GM19455 (cell line): Measurements from ENCODE around the gene PHACTR1.

Source experiments
- ATAC-seq: cut with Tn5 transposase; IDR thresholded peaks from one replicate; pipeline ENCODE4 v1.9.1; 2021; ENCODE audit not compliant: unreplicated experiment

The PHACTR1 gene

DNA sequence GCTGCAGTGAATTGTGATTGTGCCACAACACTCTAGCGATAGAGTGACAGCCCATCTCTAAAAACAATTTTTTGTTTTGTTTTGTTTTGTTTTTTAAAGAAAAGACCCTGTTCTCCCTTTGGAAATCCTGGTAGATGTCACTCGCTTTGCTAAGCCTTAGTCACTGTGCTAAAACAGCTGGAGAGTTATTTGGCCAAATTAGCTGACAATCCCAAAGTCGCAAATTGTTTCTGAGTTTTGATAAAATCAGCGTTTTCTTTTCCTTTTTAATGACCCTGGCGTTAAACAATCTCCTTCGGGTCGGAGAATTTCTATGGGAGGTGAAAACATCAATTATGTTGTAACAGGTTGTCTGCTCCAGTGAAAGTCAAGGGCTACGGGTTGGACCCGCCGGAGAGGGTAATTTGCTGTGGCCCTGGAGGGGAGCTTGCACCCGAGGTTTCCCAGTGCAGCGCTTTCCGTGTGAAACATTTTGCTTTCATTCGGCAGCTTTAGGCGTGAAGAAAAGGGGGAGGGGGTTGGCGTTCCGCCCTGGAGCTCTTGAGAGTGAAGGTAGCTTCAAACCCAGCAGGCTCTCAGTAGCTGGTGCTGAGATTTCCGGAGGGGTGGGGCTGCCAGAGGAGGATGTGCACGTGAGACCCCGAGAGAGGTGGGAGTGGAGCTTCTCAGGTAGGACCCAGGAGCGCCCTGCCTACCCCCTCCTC is 296.6 kb downstream of the PHACTR1 start:
- no peak for ATAC-seq

DNA sequence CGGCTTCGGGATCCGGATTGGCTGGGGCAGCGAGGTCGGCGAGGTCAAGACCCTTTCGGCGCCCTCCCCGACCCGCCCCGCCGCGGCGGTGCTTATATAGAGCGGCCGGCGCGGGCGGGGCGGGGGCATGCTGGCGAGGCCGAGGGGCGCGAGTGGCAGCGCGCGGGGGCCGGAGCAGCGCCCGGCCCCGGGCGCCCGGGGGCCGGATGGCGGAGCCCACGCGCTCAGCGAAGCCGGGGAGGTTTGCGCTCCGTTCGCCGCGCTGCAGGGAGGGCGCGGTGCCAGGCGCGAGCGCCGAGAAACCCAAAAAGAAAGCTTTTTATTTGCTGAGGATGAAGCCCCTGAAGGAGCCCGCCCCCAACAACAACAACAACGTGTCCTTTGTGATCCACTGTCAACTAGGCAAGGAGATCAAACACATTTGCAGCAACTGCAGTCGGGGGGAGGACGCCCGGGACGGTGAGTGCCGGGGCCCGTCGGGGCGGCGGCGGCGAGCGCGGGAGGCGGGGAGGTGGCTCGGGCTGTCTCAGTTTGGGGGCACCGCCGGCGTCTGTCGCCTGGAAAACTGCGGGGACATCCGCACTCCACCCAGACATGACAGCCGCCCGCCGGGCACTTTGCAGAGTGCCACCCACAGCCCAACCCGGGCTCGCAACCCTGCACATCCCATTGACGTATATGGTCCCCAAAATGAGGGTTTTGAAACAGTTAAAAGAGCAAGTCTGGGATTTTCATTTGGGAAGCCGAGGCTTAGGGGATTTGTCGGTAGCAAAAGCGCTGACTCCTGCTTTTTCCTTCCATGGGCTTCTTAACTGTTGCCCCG is 297.3 kb downstream of the PHACTR1 start:
- no peak for ATAC-seq

DNA sequence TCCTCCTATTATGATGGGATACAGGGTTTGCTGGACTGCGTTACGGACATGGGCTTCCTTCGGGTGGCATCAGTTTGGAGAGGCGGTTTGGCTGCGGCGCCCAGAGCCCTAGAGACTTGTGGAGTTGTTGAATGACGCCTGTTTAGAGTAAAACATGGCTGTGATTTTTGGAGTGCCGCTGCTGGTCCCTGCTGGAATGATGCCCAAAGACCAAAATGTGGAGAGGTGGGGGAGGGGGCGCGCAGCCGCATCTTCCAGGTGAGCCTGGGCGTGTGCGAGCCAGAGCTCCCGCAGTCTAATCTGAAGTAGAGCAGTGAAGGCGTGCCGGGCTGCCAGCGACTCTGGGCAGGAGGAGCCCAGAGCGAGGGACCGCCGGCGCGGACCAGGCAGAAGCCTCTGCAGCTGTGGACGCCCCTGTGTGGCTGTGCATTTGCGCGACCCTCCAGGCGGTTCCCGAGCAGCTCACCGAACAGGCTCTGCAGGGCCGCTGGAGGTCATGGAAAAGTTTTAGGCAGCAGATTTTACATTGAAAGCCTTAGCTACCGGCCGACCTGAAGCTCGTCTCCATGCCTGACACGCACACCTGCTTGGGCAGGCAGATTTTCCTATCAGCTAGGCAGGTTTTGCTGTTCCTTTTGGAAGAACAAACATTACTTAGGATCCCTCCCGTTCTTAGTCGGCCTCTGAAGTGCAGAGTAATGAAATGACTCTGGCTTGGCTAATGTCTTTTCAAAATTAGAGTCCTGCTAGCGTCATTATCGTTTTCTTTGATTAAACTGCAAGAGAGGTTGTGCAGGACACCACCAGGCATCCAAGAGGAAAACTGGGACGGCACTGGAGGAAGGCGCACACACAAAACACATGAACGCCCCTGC is 298.2 kb downstream of the PHACTR1 start:
- no peak for ATAC-seq

DNA sequence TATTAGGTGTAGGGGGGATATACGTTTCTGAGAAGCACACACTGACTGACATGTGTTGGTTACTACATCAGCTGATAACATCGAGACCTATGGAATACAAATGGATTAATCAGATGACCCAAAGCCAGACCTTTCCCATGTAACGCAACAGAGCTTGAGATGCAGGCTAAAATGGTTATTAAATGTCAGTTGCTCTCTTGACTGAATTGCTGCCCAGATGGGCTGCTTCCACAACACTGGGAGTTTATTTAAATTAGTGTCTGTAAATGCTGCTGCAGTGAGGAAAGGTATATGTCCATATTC is 298.8 kb downstream of the PHACTR1 start:
- no peak for ATAC-seq

DNA sequence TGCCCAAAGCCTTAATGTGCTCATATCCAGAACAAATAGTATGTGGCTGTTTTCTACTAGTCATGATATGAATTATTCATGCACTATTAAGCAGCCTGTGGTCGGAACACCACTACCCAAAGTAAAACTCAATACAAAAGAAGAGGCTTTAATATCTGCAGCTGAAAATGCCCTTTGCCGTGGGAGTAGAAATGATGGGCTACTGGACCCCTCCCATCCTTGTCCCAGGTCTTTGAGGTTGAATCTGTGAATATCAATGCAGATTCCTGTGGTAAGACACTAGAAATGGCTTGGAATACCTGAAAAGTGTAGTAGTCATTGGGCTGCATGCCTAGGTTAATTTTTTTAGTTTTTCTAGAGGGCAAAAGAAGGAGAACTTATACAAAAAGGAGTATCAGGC is 308.0 kb downstream of the PHACTR1 start:
- no peak for ATAC-seq

DNA sequence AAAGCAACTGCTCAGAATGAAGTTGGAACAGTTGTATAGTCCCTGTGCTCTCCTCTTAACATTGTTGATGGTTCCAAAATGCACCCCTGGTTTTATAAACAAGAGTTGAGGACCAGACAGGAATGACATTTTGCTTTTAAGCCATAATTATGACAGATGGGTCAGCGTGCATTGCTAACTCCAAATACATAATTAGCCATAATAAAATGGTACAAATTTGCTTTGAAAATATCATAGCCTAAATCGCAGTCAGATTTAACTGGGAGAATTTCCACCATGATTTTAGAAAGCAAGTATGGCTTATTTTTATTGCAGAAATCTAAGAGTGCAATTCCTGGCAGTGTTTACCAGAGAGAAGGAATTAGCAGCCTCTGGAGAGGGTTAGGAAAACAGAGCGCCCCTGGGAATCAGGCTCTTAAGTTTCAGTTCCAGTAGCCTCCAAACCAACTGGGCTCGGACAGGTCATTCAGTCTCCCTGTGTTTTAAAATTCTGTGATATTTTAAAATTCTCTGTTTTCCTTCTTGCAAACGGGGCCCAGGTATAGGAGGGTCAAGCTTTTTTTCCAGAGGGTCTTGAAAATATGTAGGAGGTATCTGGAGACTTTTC is 309.4 kb downstream of the PHACTR1 start:
- no peak for ATAC-seq

DNA sequence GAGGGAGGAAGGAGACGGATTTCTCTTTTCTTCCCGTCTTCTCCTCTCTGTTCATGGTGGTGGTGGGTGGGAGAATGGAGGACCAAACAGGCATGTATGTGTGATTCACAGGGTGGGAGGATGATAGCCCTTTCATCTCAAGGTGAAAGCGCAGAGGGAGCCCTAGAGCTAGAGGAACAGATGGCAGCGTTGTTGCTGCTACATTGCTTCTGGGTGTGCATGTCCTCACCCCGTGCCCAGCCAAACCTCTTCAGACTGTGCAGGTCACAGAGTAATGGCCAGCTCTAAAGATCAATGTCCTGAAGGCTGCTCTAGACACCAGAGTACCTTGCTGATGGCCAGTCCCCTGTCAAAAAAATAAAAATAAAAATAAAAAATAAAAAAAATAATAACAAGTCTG is 310.0 kb downstream of the PHACTR1 start:
- no peak for ATAC-seq

DNA sequence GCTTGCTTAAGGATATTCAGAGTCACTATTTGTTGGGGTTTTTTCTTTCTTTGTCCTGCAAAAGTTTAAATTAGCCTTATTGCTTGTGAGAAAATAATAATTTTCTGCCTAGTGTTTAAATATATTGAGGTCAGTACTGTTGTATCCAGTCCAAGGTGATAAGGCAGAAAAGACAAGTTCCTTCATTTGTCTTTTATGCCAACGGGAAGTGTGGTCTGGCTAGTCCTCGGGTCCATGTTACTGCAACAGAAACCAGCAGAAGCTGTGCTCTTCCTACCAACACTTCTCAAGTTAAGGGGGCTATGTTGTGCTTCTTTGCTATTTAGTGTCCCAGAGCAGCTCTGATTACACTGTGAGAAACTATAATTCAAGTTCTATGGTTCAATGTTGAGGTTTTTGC is 310.6 kb downstream of the PHACTR1 start:
- ATAC-seq, result no peak

DNA sequence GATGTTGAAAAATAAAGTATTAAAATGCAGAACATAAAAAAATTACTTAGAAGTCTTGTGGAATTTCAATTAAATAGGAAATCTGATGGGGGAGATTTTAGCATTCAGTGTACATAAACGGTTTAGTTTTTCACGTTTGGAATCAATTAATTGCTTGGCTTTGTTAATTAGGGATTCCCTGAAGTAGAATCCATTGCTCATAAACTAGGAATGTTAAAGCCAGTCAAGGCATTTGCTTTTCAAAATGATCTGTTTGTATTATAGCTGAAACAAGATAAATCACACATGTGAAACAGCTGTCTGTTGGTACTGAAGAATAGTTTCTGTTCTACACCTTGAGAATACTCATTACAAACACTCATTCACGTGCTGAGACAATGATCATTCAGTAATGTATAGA is 313.8 kb downstream of the PHACTR1 start:
- no peak for ATAC-seq

DNA sequence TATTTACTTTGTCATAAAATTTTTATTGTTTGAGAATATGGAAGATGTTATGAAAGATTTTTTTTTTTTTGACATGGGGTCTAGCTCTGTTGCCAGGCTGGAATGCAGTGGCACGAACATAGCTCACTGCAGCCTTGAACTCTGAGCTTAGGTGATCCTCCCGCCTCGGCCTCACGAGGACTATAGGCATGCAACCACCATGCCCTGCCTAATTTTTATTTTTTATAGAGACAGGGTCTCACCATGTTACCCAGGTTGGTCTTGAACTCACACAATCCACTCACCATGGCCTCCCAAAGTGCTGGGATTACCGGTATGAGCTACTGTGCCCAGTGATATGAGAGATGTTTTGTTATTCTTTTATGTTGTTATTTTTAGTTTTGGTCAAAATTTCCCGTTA is 316.0 kb downstream of the PHACTR1 start:
- no peak for ATAC-seq

DNA sequence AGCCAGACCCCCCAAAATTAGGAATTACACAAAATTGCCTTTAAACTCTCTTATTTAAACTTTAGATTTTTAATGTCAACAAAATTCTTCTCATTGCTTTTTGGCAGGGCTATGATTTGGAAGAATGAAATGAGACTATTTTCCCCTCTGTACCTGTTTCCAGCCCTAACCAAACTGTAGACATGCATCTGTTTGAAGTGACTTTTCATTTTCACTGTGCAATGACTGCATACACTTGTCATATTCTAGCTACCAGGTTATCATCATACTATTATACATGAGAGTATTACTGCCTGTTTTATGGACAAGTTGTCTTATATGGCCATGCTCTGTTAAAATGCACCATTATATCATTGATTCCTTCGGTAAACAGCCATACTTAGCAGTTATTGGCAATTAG is 316.6 kb downstream of the PHACTR1 start:
- no peak for ATAC-seq

DNA sequence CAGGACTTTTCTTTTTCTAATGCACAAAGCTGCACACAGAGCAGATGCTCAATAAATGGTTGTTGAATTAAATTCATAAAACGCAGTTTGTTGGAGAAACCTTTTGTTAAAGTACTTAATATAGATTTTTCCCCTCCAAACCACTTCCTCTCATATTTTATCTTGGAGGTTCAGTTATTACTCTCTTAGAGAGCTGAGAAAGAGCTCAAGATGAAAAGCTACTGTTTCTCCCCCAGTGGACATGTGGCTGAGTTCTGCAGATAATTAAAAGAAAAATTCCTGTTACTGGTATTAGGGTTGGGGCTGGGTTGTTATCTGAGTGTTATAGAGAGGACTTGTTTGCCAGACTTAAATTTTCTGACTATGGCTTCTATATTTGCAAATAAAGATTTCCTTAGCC is 317.7 kb downstream of the PHACTR1 start:
- ATAC-seq, result no peak

DNA sequence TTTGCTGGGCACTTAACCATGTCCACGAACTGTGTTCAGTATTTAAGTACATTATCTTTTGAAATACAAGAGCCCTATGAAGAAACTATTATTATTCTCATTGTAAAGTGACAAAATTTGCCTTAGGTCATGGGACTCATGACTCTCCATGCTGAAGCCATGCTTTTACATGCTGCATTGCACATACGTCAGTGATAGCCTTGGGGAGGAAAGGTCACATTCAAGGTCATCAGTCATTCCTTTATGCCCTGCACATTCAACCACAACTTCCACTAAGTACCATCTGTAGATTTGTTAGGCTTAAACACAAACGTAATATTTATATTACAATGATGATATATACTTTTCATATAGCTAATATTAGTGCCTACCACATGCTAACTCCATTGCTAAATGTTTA is 319.0 kb downstream of the PHACTR1 start:
- no peak for ATAC-seq

DNA sequence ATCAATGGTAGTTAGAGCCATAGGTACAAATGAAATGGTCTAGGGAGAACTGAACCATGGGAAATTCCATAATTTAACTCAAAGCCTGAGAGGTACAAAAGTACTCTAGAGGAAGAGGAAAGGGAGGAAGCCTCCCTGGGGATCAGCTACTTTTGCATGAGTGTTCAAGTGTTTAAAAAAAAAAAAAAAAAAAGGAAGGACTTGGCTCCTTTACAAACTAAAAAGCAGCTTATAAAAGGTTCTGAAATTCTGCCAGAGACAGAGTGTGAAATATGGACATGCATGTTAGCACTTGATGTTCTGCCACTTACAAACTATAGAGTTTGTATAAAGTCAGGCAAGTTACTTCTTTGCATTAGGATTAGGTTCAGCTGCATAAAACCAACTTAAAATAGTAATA is 321.7 kb downstream of the PHACTR1 start:
- no peak for ATAC-seq

DNA sequence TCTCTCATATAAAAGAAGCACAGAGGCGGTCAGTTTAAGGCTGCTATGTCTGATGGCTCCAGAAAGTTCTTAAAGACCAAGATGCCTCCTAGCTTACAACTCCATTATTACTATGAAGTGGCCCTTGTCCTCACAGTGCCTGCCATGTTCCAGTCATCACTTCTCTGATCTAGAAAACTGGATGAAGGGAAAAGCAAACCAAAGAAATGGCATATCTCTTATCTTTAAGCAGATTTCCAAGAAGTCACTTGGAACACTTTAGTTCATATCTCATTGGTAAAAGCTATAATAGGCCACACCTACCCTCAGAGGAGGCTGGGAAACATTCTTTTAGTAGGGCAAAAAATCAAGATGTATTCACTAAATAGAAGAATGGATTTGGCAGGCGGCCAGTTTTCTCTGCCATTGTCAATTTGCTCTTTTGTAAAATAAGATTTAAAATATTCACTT is 322.2 kb downstream of the PHACTR1 start:
- no peak for ATAC-seq

DNA sequence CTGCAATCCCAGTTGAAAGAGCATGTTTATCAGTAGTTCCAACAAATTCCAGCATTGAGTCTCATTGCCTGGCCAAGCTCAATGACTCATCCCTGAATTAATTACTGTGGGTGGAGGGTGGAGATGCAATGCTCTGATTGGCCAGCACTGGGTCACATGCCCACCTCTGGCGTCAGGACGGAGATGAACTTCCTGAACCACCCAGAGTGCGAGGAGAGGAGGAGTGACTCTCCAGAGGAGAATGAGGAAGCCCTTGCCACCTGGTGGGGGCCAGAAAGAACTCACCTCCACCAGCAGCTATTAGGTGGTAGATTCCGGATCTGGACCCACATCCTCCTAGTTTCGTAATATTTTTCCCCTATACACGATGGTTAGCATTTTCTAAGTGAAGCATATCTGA is 327.8 kb downstream of the PHACTR1 start:
- no peak for ATAC-seq

DNA sequence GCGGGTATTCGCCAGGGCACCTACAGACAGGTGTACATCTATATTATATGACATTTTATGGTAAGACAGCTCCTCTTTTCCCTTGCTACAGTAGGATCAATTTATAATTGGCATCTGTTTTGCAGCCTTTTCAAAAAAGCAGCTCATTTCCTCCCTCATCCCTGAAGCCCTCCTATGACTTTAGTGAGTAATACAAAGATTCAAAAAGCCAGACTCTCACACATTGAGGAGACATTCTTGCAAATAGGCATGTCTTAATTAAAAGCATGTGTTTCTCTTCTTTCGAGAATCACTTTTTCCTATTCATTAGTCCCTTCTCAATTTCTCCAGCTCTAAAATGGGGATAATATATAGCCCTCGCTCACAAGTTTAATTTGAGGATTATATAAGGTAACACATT is 328.3 kb downstream of the PHACTR1 start:
- no peak for ATAC-seq

DNA sequence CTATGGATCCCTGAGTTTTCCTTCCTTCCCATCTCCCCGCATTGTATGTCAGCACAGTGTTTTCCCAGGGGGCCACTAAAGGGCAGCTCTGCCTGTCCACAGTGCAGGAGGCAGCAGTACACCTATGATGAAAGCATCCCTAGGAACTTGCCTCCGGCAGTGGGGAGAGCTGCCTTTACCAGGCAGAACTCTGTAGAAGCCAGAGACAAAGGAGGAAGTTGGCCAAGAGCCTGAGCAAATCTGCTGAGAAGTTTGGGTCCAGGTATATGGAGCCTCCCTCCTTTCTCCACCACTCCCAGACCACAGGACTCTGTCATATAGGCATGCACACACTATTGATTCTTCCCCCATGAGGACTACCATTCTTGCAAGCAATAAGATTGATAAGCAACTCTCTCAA is 329.1 kb downstream of the PHACTR1 start:
- ATAC-seq, result no peak

DNA sequence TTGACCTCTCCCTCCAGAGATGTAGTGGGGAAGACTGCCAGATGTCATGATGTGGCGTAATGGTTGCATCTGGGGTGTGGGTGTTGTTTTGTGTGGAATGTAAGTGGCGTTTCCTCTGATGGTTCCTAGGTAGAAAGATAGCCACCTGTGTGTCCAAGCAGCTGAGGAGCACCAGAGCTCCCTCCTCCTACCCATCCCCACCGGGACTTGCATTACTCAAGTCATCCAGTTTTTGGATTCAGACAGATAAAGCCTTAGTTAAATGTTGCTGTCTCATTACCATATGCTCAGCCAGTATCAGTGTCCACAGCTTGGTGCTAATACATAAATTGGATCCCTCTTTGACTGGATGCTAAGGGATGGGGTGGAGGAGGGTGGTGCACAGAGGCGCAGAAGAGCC is 329.5 kb downstream of the PHACTR1 start:
- ATAC-seq, result no peak

DNA sequence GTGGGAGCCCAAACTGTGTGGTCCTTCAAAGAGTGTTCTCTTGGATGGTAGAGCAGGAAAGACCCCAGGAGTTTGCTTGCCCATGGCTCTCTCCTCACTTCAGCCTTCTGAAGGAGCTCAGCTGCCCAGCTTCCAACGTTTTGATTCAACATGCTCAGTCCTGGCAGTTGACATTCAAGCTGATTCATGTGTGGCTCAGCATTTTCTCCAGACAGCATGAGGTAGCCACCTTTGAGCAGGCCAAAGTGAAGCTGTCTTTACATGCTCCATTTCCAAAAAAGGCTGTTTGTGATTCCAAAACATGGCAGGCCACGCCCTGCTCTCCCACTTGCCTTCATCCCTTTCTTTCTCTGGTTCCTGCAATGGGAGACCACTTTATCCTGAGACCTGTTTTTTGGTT is 331.5 kb downstream of the PHACTR1 start:
- ATAC-seq, result no peak

DNA sequence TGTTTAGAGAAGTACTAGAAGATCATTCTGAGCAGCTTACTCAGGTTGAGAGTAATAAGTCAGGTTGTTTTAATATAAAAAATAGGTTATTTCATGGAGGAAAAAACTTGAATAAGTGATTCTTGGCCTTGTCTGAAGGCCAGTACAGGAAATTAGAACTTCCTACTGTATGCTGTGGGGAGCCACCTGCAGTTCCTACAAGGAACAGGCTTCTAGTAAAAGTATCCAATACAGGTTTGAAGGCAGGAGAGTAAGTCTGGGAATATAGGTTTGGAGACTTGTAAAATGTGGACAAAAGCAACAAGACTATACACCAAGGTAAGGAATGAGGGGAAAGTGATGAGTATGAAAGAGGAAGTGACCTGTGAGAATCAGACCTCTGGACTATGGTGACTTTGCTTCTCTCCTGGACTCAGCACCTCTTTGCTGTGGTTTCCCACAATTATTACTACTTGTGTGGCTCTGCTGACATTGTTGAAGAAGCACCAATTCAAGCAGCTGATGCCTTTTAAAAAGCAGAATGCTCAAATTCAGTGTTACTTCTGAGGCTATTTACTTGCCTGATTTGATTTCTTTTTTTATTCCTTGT is 333.2 kb downstream of the PHACTR1 start:
- no peak for ATAC-seq
